ENCODE measurements around the gene PLEKHA7. TPM values are rescaled to one million over a fixed set of nuclear protein-coding genes. Genes with fewer than 3 reads are reported as not detected.

PLEKHA7 gene
- total RNA-seq, 1 experiment from 2014 or later = 13.0 TPM

GRCh38 chr11:17004486-17005148 is 9.6 kb downstream of the PLEKHA7 start:
- DNase-seq (ENCODE audit: low spot score) (no peak), ATAC-seq (no peak)
- H3K27me3 Mint-ChIP-seq (ENCODE audit: low read depth) = no peaks in the 10 kb centered on the region
- no peak overlapping the region for H3K4me3 Mint-ChIP-seq
- H3K36me3 Mint-ChIP-seq = no peaks in the 10 kb centered on the region
- TF ChIP-seq PRRX2 (CRISPR knock-in tag; IDR thresholded peaks at IDR 0.05) = no peak
- no peak for TF ChIP-seq FOXP4 (CRISPR knock-in tag; IDR thresholded peaks at IDR 0.05)
- TF ChIP-seq ZNF416 (CRISPR knock-in tag; IDR thresholded peaks at IDR 0.05) = no peak
- no peak for TF ChIP-seq KAT7 (CRISPR knock-in tag; IDR thresholded peaks at IDR 0.05; ENCODE audit: borderline replicate concordance)
- no peak for TF ChIP-seq ATF1 (CRISPR knock-in tag; IDR thresholded peaks at IDR 0.05)
- TF ChIP-seq E2F1 (CRISPR knock-in tag; IDR thresholded peaks at IDR 0.05) = no peak
- no peak for TF ChIP-seq ZBTB43 (CRISPR knock-in tag; IDR thresholded peaks at IDR 0.05)
- no peak for TF ChIP-seq MXD4 (CRISPR knock-in tag; IDR thresholded peaks at IDR 0.05; ENCODE audit: borderline replicate concordance)
- no peak for TF ChIP-seq FOXP1 (CRISPR knock-in tag; IDR thresholded peaks at IDR 0.05; ENCODE audit: borderline replicate concordance)
- no peak for TF ChIP-seq EMX1 (CRISPR knock-in tag; IDR thresholded peaks at IDR 0.05)
- TF ChIP-seq FOXJ3 (CRISPR knock-in tag; IDR thresholded peaks at IDR 0.05; ENCODE audit: borderline replicate concordance) = no peak
- no peak for TF ChIP-seq SMAD4 (CRISPR knock-in tag; IDR thresholded peaks at IDR 0.05)
- TF ChIP-seq OVOL2 (CRISPR knock-in tag; IDR thresholded peaks at IDR 0.05; ENCODE audit: borderline replicate concordance) = no peak
- TF ChIP-seq USF2 (CRISPR knock-in tag; IDR thresholded peaks at IDR 0.05) = no peak
- TF ChIP-seq ZNF425 (CRISPR knock-in tag; conservative IDR thresholded peaks at IDR 0.05) = no peak
- TF ChIP-seq ATF2 (CRISPR knock-in tag; IDR thresholded peaks at IDR 0.05; ENCODE audit: borderline replicate concordance, low read depth) = no peak
- TF ChIP-seq PRDM15 (CRISPR knock-in tag; IDR thresholded peaks at IDR 0.05) = no peak
- TF ChIP-seq RORB (CRISPR knock-in tag; IDR thresholded peaks at IDR 0.05) = no peak
- no peak for TF ChIP-seq TEAD4 (CRISPR knock-in tag; IDR thresholded peaks at IDR 0.05)
- no peak overlapping the region for H3K27ac Mint-ChIP-seq
- ChIA-PET POLR2A (interaction anchor here (0.7 kb wide), 1 partner anchor 330 kb away, joined by 3 read pairs; no protein-coding TSS in a partner anchor), CTCF (no interaction called here)
- H3K4me1 Mint-ChIP-seq = no peaks in the 10 kb centered on the region
- peaks cover 3% of the 10 kb centered on the region; the same call in 1 of the 2 replicates for H3K9me3 Mint-ChIP-seq

All from WTC11 (cell line).